Osteoblast (primary cell): ENCODE data around the gene WLS. TPM values are rescaled to one million over a fixed set of nuclear protein-coding genes. Genes with fewer than 3 reads are reported as not detected.

ENCODE experiments used
- DNase-seq: peaks from one replicate; pipeline ENCODE4 v3.0.0; 2011; ENCODE audit warnings: low spot score, mixed read lengths; ENCODE audit not compliant: insufficient read length; ENCODE audit errors: missing footprints
- H2AFZ ChIP-seq: 2 replicates; pipeline ENCODE4 v1.6.0; 2011; ENCODE audit warnings: mild to moderate bottlenecking, low read length
- H3K27ac ChIP-seq: 2 replicates; pipeline ENCODE4 v1.5.1; 2011; ENCODE audit warnings: mild to moderate bottlenecking, low read depth, low read length, moderate library complexity
- H3K27me3 ChIP-seq: 2 replicates; pipeline ENCODE4 v1.6.0; 2012; ENCODE audit warnings: mild to moderate bottlenecking, control low read depth, inconsistent platforms, low read length, moderate library complexity; ENCODE audit not compliant: insufficient read depth
- H3K36me3 ChIP-seq: 2 replicates; pipeline ENCODE4 v1.5.1; 2011; ENCODE audit warnings: mild to moderate bottlenecking, low read length, control low read depth, moderate library complexity; ENCODE audit not compliant: insufficient read depth
- H3K4me1 ChIP-seq: 2 replicates; pipeline ENCODE4 v1.5.1; 2011; ENCODE audit warnings: mild to moderate bottlenecking, low read length, control low read depth, moderate library complexity; ENCODE audit not compliant: insufficient read depth
- H3K4me2 ChIP-seq: 2 replicates; pipeline ENCODE4 v1.6.0; 2011; ENCODE audit warnings: mild to moderate bottlenecking, low read length; ENCODE audit not compliant: insufficient read depth
- H3K4me3 ChIP-seq: fragments of 200-600 bp; sonication (generic); 3 replicates; pipeline ENCODE4 v1.5.1; 2012; ENCODE audit warnings: mild to moderate bottlenecking, low read length, inconsistent platforms; ENCODE audit not compliant: insufficient read depth
- H3K79me2 ChIP-seq: 2 replicates; pipeline ENCODE4 v1.6.0; 2012; ENCODE audit warnings: mild to moderate bottlenecking, low read length, control low read depth, inconsistent platforms; ENCODE audit not compliant: insufficient read depth
- H3K9me3 ChIP-seq: 2 replicates; pipeline ENCODE4 v1.5.1; 2011; ENCODE audit warnings: low read depth, low read length, control low read depth
- H4K20me1 ChIP-seq: 2 replicates; pipeline ENCODE4 v1.6.0; 2012; ENCODE audit warnings: mild to moderate bottlenecking, low read length, control low read depth; ENCODE audit not compliant: insufficient read depth
- CTCF ChIP-seq: IDR thresholded peaks from 2 replicates; pipeline ENCODE4 v1.5.1; 2011; ENCODE audit warnings: mild to moderate bottlenecking, low read depth, low read length, moderate library complexity; ENCODE audit errors: extremely low read depth
- total RNA-seq: library from RNA; depleted of rRNA; stranded (reverse); fragments of >200 nt; gene quantifications from 2 replicates; pipeline ENCODE4 v1.2.3, GENCODE V29; 2012

The WLS gene
- total RNA-seq, 1 donor = 54.3 TPM

- H3K9me3 ChIP-seq = no peaks in the 10 kb centered on the region
- peaks cover 22% of the 10 kb centered on the region for H3K36me3 ChIP-seq
- no peak overlapping the region for H3K4me2 ChIP-seq
- H3K27me3 ChIP-seq = no peaks in the 10 kb centered on the region
- H3K4me1 ChIP-seq = no peaks in the 10 kb centered on the region
- no peak overlapping the region for H3K4me3 ChIP-seq
- H2AFZ ChIP-seq = no peak overlapping the region
- H3K27ac ChIP-seq = no peak overlapping the region
- H3K79me2 ChIP-seq = peaks cover 4% of the 10 kb centered on the region
- no peaks in the 10 kb centered on the region for H4K20me1 ChIP-seq
- no peak for TF ChIP-seq CTCF
- no peak for DNase-seq
Observed at GRCh38 chr1:68158837-68159236, 73.5 kb downstream of the WLS start.

DNA sequence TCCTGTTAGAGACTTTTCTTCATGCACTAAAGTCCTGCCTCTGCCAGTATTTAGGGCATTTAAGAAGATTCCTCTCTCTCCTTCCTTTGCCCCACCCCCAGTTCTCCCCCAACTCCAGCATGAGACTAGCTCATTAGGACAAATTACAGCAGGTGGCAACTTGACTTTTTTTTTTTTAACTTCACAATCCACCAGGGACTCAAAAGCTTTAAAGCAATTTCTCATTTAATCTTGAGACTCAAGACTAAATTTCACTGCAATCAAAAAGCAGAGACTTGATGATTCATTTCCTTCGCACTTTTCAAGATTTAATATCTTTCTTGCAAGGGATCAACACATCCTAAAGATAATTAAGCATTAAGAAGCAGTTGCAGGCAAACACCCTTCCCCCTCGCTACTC is 74.9 kb downstream of the WLS start:
- Histone ChIP-seq H3K9me3 (no peaks in the 10 kb centered on the region), H3K4me2 (no peak overlapping the region), H3K4me1 (no peaks in the 10 kb centered on the region), H3K4me3 (no peak overlapping the region), H2AFZ (no peak overlapping the region), H3K27me3 (no peaks in the 10 kb centered on the region), H3K79me2 (peaks cover under 1% of the 10 kb centered on the region), H4K20me1 (no peaks in the 10 kb centered on the region), H3K36me3 (peaks cover 32% of the 10 kb centered on the region), H3K27ac (no peak overlapping the region)
- DNase-seq = no peak
- TF ChIP-seq CTCF = no peak

- no peak overlapping the region for H3K4me2 ChIP-seq
- no peaks in the 10 kb centered on the region for H3K4me1 ChIP-seq
- no peaks in the 10 kb centered on the region for H3K27me3 ChIP-seq
- no peak overlapping the region for H3K27ac ChIP-seq
- no peak for DNase-seq
- no peak overlapping the region for H2AFZ ChIP-seq
- H3K9me3 ChIP-seq = no peaks in the 10 kb centered on the region
- H4K20me1 ChIP-seq = no peaks in the 10 kb centered on the region
- TF ChIP-seq CTCF = no peak
- H3K36me3 ChIP-seq = peaks cover 39% of the 10 kb centered on the region
- H3K4me3 ChIP-seq = no peak overlapping the region
- H3K79me2 ChIP-seq = no peaks in the 10 kb centered on the region
Observed at GRCh38 chr1:68151690-68152089, 80.6 kb downstream of the WLS start.

GRCh38 chr1:68149907-68150306 is 82.4 kb downstream of the WLS start:
- H3K27ac ChIP-seq = no peak overlapping the region
- no peaks in the 10 kb centered on the region for H4K20me1 ChIP-seq
- H3K4me3 ChIP-seq = no peak overlapping the region
- H3K27me3 ChIP-seq = no peaks in the 10 kb centered on the region
- H3K4me2 ChIP-seq = no peak overlapping the region
- H3K36me3 ChIP-seq = peaks cover 46% of the 10 kb centered on the region
- DNase-seq = no peak
- no peak overlapping the region for H2AFZ ChIP-seq
- TF ChIP-seq CTCF = no peak
- H3K4me1 ChIP-seq = no peaks in the 10 kb centered on the region
- no peaks in the 10 kb centered on the region for H3K79me2 ChIP-seq
- H3K9me3 ChIP-seq = no peaks in the 10 kb centered on the region
